Lower lobe of right lung (tissue), 2 donors: ENCODE data around the gene CRB1. TPM values are rescaled to one million over a fixed set of nuclear protein-coding genes. Genes with fewer than 3 reads are reported as not detected.

Experiments
- ATAC-seq, 2 donors: fragments of 200-7000 bp; cut with Tn5 transposase; one replicate each; pipeline ENCODE4 v1.9.1; 2020 to 2022; ENCODE audit warnings: mild to moderate bottlenecking in 2 of 2, moderate library complexity in 2 of 2
- DNase-seq: peaks from one replicate; pipeline ENCODE4 v3.0.0-alpha.2; 2020
- H3K27ac ChIP-seq: fragments of 200-600 bp; one replicate; pipeline ENCODE4 v1.8.0; 2022
- H3K27me3 ChIP-seq: fragments of 200-600 bp; one replicate; pipeline ENCODE4 v1.8.0; 2022; ENCODE audit warnings: low read depth
- H3K36me3 ChIP-seq: fragments of 200-600 bp; one replicate; pipeline ENCODE4 v1.8.0; 2022; ENCODE audit warnings: mild to moderate bottlenecking
- H3K4me1 ChIP-seq: fragments of 200-600 bp; one replicate; pipeline ENCODE4 v1.8.0; 2022
- H3K4me3 ChIP-seq: fragments of 200-600 bp; one replicate; pipeline ENCODE4 v1.8.0; 2022; ENCODE audit warnings: mild to moderate bottlenecking
- H3K9me3 ChIP-seq: fragments of 200-600 bp; one replicate; pipeline ENCODE4 v1.8.0; 2022
- intact Hi-C: fragments of 100-400 bp; cut with DNase I; formaldehyde crosslinking; loops from one replicate; pipeline ENCODE4 v1.11.0; 2022
- total RNA-seq: library from RNA; stranded (reverse); fragmentation: NEBNext Ultra II Directional; extraction: Animal tissue kit (Norgen Biotek cat#: 25700); gene quantifications from one replicate; pipeline ENCODE4 v1.2.1, GENCODE V29; 2021
- TF ChIP-seq, protein P1 (sequence below): fragments of 200-600 bp; IDR thresholded peaks from one replicate; pipeline ENCODE4 v1.8.0; 2022; ENCODE audit warnings: antibody characterized with exemption, mild to moderate bottlenecking
- donor health status: DM: no; HTN: yes; CAD: no; lungs with severe emphysema.

CRB1 gene
- total RNA-seq, 1 donor from 2014 or later: 0.77 TPM

DNA sequence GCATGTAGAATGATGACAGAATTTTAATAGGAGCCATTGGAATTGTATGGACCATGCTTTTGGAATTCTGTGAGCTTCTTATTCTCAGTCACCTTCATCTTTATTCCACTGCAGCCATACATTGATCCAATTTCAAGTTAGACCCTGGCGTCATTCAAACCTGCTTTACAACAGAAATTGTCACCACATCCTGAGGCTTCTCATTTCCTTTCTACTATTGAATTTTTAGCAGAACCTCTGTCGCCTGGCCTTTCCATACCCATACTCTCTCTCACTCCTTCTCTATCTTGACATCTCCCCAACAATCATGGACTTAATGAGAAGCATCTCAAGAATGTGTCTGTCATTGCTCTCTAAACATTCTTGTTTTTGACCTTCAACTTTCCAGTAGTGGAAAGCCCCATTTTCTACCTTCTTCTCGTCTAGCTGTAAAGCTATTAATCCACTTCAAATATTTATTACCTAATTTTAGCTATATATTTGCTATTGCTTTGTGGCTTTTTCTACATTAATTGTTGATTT, 74.1 kb downstream of the CRB1 start:
- H3K4me1 ChIP-seq: no peaks in the 10 kb centered on the region
- H3K27me3 ChIP-seq: no peaks in the 10 kb centered on the region
- H3K27ac ChIP-seq: no peak overlapping the region
- no peaks in the 10 kb centered on the region for H3K9me3 ChIP-seq
- no peaks in the 10 kb centered on the region for H3K36me3 ChIP-seq
- TF ChIP-seq, protein P1, sequence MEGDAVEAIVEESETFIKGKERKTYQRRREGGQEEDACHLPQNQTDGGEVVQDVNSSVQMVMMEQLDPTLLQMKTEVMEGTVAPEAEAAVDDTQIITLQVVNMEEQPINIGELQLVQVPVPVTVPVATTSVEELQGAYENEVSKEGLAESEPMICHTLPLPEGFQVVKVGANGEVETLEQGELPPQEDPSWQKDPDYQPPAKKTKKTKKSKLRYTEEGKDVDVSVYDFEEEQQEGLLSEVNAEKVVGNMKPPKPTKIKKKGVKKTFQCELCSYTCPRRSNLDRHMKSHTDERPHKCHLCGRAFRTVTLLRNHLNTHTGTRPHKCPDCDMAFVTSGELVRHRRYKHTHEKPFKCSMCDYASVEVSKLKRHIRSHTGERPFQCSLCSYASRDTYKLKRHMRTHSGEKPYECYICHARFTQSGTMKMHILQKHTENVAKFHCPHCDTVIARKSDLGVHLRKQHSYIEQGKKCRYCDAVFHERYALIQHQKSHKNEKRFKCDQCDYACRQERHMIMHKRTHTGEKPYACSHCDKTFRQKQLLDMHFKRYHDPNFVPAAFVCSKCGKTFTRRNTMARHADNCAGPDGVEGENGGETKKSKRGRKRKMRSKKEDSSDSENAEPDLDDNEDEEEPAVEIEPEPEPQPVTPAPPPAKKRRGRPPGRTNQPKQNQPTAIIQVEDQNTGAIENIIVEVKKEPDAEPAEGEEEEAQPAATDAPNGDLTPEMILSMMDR: no peak
- DNase-seq (no peak), ATAC-seq (no peak)
- no peak overlapping the region for H3K4me3 ChIP-seq
- intact Hi-C loops: no loop called here

DNA sequence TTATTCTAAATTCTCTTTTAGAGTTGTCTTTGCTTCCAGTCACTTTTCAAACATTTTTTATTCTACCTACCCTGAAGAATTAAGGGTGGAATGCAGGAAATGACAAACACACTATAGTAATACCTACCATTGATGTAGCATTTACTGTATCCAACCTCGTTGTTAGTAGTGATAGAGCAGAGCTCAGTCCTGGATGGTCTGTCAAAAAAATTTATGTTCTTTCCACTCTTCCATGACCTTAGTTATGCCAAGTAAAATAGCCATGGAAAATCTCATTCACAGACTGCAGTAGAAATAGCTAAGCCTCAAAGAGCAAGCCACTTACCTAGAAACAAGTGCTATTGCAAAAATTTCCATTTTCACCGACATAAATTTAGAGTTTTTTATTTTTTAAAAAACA, 74.6 kb downstream of the CRB1 start:
- Histone ChIP-seq H3K4me1 (no peaks in the 10 kb centered on the region), H3K4me3 (no peak overlapping the region), H3K27ac (no peak overlapping the region), H3K27me3 (no peaks in the 10 kb centered on the region), H3K9me3 (no peaks in the 10 kb centered on the region), H3K36me3 (no peaks in the 10 kb centered on the region)
- DNase-seq (no peak), ATAC-seq (no peak)
- intact Hi-C loops: no loop called here
- TF ChIP-seq, protein P1: no peak

GRCh38 chr1:197343663-197344273, 75.7 kb downstream of the CRB1 start:
- Histone ChIP-seq H3K4me1 (no peaks in the 10 kb centered on the region), H3K36me3 (no peaks in the 10 kb centered on the region), H3K27ac (no peak overlapping the region), H3K4me3 (no peak overlapping the region), H3K9me3 (no peaks in the 10 kb centered on the region), H3K27me3 (no peaks in the 10 kb centered on the region)
- TF ChIP-seq, protein P1: no peak
- DNase-seq: no peak
- intact Hi-C loops: no loop called here
- no peak for ATAC-seq

- ATAC-seq (no peak), DNase-seq (no peak)
- Histone ChIP-seq H3K27me3 (no peaks in the 10 kb centered on the region), H3K9me3 (no peaks in the 10 kb centered on the region), H3K27ac (no peak overlapping the region), H3K4me1 (no peaks in the 10 kb centered on the region), H3K4me3 (no peak overlapping the region), H3K36me3 (no peaks in the 10 kb centered on the region)
- intact Hi-C loops: no loop called here
- TF ChIP-seq, protein P1: no peak
Observed at GRCh38 chr1:197351821-197352440, 83.9 kb downstream of the CRB1 start.

GRCh38 chr1:197355248-197355995, 87.4 kb downstream of the CRB1 start:
- TF ChIP-seq, protein P1: no peak
- Histone ChIP-seq H3K27ac (no peak overlapping the region), H3K4me3 (no peak overlapping the region), H3K9me3 (no peaks in the 10 kb centered on the region), H3K27me3 (no peaks in the 10 kb centered on the region), H3K4me1 (no peaks in the 10 kb centered on the region), H3K36me3 (no peaks in the 10 kb centered on the region)
- DNase-seq: no peak
- intact Hi-C loops: no loop called here
- ATAC-seq: peak; percentile 9 to 25
